ENCODE measurements around the gene AKAP7.

The AKAP7 gene

DNA sequence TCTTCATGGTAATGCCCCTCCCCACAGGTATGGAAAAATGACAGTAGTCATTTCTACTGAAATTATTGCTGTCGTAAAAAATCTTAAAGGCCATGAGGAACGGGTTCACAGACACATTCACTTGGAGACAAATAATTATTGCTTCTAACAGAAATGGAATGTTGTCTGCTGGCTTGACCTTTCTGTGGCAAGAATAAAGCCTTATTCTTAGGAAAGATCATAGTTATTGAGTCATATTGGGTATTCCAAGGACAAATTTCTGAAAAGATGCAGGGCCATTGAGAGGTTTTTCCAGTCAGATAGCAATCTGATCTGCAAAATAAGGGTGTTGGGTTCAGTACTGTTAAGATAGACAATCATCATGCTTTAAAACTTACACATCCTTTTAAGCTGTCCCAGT is 29.2 kb downstream of the AKAP7 start:
- no peak for DNase-seq (ENCODE audit: low read depth)
- H3K4me3 ChIP-seq (ENCODE audit: control insufficient read depth, low read depth, low read length) = no peak overlapping the region
- TF ChIP-seq, protein P1, sequence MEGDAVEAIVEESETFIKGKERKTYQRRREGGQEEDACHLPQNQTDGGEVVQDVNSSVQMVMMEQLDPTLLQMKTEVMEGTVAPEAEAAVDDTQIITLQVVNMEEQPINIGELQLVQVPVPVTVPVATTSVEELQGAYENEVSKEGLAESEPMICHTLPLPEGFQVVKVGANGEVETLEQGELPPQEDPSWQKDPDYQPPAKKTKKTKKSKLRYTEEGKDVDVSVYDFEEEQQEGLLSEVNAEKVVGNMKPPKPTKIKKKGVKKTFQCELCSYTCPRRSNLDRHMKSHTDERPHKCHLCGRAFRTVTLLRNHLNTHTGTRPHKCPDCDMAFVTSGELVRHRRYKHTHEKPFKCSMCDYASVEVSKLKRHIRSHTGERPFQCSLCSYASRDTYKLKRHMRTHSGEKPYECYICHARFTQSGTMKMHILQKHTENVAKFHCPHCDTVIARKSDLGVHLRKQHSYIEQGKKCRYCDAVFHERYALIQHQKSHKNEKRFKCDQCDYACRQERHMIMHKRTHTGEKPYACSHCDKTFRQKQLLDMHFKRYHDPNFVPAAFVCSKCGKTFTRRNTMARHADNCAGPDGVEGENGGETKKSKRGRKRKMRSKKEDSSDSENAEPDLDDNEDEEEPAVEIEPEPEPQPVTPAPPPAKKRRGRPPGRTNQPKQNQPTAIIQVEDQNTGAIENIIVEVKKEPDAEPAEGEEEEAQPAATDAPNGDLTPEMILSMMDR (IDR thresholded peaks at IDR 0.05; ENCODE audit: control insufficient read depth, insufficient read depth, low read depth, low read length, missing control alignments) = no peak

- TF ChIP-seq, protein P1 (IDR thresholded peaks at IDR 0.05; ENCODE audit: control insufficient read depth, insufficient read depth, low read depth, low read length, missing control alignments) = peak; percentile 8
- H3K4me3 ChIP-seq (ENCODE audit: control insufficient read depth, low read depth, low read length) = no peak overlapping the region
- DNase-seq (ENCODE audit: low read depth) = no peak
These were observed 32.5 kb downstream of the AKAP7 start for GRCh38 chr6:131167773-131168172.

DNA sequence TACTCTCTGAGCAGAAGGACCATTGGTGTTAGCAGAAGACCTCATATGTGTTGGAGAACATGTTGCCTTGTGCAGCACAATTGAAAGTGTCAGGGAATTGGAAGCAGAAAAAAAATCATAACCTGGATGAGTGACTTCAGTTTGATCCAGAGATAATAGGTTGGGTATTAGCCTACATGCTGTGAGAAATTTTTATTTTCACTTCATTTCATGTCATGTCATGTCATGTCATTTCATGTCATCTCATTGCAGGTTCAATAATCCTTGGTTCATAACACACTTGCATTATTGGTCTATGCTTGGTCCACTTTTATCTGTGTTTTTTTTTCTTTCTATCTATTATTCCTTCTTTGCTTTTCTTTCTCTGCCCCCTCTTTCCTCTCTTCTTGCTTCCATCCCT is 34.3 kb downstream of the AKAP7 start:
- H3K4me3 ChIP-seq (ENCODE audit: control insufficient read depth, low read depth, low read length) = no peak overlapping the region
- no peak for DNase-seq (ENCODE audit: low read depth)
- TF ChIP-seq, protein P1 (IDR thresholded peaks at IDR 0.05; ENCODE audit: control insufficient read depth, insufficient read depth, low read depth, low read length, missing control alignments) = no peak

DNA sequence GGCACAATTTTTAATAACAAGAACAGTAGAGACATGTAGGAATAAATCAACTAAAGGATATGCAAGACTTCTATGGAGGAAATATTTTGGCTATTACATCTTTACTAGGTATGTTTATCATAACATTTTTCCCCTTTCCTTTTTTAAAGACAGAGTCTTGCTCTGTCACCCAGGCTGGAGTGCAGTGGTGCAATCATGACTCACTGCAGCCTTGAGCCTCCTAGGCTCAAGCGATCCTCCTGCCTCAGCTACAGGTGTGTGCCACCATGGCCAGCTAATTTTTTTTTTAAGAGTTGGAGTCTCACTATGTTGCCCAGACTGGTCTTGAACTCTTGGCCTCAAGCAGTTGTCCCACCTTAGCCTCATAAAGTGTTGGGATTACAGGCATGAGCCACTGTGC is 37.0 kb downstream of the AKAP7 start:
- H3K4me3 ChIP-seq (ENCODE audit: control insufficient read depth, low read depth, low read length) = no peak overlapping the region
- no peak for DNase-seq (ENCODE audit: low read depth)
- TF ChIP-seq, protein P1 (IDR thresholded peaks at IDR 0.05; ENCODE audit: control insufficient read depth, insufficient read depth, low read depth, low read length, missing control alignments) = no peak

- TF ChIP-seq, protein P1 (IDR thresholded peaks at IDR 0.05; ENCODE audit: control insufficient read depth, insufficient read depth, low read depth, low read length, missing control alignments) = no peak
- H3K4me3 ChIP-seq (ENCODE audit: control insufficient read depth, low read depth, low read length) = no peak overlapping the region
- no peak for DNase-seq (ENCODE audit: low read depth)
These were observed 38.4 kb downstream of the AKAP7 start for GRCh38 chr6:131173680-131174079.

DNA sequence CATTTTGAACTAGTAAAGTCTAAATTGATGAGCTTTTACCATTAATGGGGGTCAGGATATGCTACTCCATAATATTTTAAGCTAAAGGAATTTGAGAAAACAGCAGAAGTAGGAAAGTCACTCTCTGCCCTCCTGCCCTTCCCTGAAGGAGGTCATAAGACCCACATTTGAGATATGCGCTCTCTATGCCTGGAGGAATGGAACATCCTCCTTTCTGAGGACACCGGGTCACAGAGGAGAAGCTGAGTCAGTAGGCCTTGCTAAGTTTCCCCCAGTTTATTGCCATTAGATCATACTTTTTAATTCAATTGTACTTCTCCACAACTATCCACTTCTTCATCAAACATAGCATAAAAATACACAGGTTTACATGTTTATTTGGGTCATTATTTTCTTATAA is 40.3 kb downstream of the AKAP7 start:
- DNase-seq (ENCODE audit: low read depth) = no peak
- TF ChIP-seq, protein P1 (IDR thresholded peaks at IDR 0.05; ENCODE audit: control insufficient read depth, insufficient read depth, low read depth, low read length, missing control alignments) = no peak
- no peak overlapping the region for H3K4me3 ChIP-seq (ENCODE audit: control insufficient read depth, low read depth, low read length)

DNA sequence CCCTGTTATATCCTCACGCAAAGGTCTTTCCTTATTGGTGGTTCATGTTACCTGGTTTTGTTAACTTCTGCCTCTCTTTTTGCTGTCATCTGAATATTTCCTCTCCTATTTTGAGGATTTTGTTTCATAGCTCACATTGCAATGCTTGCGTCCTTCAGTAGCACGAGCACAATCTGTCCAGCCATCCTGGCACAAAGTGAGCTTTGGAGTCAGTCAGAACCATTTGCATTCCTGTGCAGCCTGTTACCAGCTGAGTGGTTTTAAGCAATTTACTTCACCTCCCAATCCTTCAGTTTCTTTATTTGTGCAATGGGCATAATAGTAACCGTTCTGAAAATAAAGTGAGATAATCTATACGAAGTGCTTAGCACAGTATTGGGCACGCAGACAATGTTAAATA is 42.7 kb downstream of the AKAP7 start:
- no peak for DNase-seq (ENCODE audit: low read depth)
- H3K4me3 ChIP-seq (ENCODE audit: control insufficient read depth, low read depth, low read length) = no peak overlapping the region
- TF ChIP-seq, protein P1 (IDR thresholded peaks at IDR 0.05; ENCODE audit: control insufficient read depth, insufficient read depth, low read depth, low read length, missing control alignments) = no peak
